ENCODE results near the gene ZFYVE21.
A peak's percentile ranks its signal among the peaks of the same experiment; 100 is the strongest.

Gene ZFYVE21

GRCh38 chr14:103724116-103724515 is 8.5 kb downstream of the ZFYVE21 start:
- no peak for FAIRE-seq
- DNase-seq (ENCODE audit: low spot score), result peak; percentile 14

- no peak for FAIRE-seq
- no peak for DNase-seq (ENCODE audit: low spot score)
These were observed 9.5 kb downstream of the ZFYVE21 start for GRCh38 chr14:103725001-103725682.

- no peak for FAIRE-seq
- no peak for DNase-seq (ENCODE audit: low spot score)
These were observed 10.3 kb downstream of the ZFYVE21 start for GRCh38 chr14:103725739-103726395.

- FAIRE-seq, result no peak
- no peak for DNase-seq (ENCODE audit: low spot score)
These were observed 10.9 kb downstream of the ZFYVE21 start for GRCh38 chr14:103726474-103726873.

GRCh38 chr14:103727313-103727980 is 11.8 kb downstream of the ZFYVE21 start:
- FAIRE-seq (no peak), DNase-seq (ENCODE audit: low spot score) (no peak)

- no peak for DNase-seq (ENCODE audit: low spot score)
These were observed 12.5 kb downstream of the ZFYVE21 start for GRCh38 chr14:103728141-103728540.

GRCh38 chr14:103728721-103729120 is 13.1 kb downstream of the ZFYVE21 start:
- DNase-seq (ENCODE audit: low spot score), result no peak
- FAIRE-seq, result no peak

More at GRCh38 chr14:103728141-103728540, 12.5 kb downstream of the ZFYVE21 start:
- no peak for FAIRE-seq

- FAIRE-seq, result no peak
These were observed 14.2 kb downstream of the ZFYVE21 start for GRCh38 chr14:103729496-103730448.

GRCh38 chr14:103730490-103731035 is 15.0 kb downstream of the ZFYVE21 start:
- FAIRE-seq (no peak), DNase-seq (ENCODE audit: low spot score) (no peak)

More at GRCh38 chr14:103729496-103730448, 14.2 kb downstream of the ZFYVE21 start:
- no peak for DNase-seq (ENCODE audit: low spot score)

- DNase-seq (ENCODE audit: low spot score) (no peak), FAIRE-seq (no peak)
These were observed 15.9 kb downstream of the ZFYVE21 start for GRCh38 chr14:103731481-103731880.

- no peak for FAIRE-seq
These were observed 16.6 kb downstream of the ZFYVE21 start for GRCh38 chr14:103731916-103732867.

GRCh38 chr14:103732868-103733620 is 17.4 kb downstream of the ZFYVE21 start:
- DNase-seq (ENCODE audit: low spot score) (no peak), FAIRE-seq (no peak)

More at GRCh38 chr14:103731916-103732867, 16.6 kb downstream of the ZFYVE21 start:
- DNase-seq (ENCODE audit: low spot score), result no peak

- DNase-seq (ENCODE audit: low spot score) (no peak), FAIRE-seq (no peak)
These were observed 18.0 kb downstream of the ZFYVE21 start for GRCh38 chr14:103733651-103734050.

- no peak for DNase-seq (ENCODE audit: low spot score)
- FAIRE-seq, result no peak
These were observed 18.7 kb downstream of the ZFYVE21 start for GRCh38 chr14:103734081-103734888.

GRCh38 chr14:103735022-103735421 is 19.4 kb downstream of the ZFYVE21 start:
- no peak for DNase-seq (ENCODE audit: low spot score)
- FAIRE-seq, result no peak

- FAIRE-seq (no peak), DNase-seq (ENCODE audit: low spot score) (no peak)
These were observed 19.8 kb downstream of the ZFYVE21 start for GRCh38 chr14:103735439-103735814.

GRCh38 chr14:103735815-103736545 is 20.4 kb downstream of the ZFYVE21 start:
- DNase-seq (ENCODE audit: low spot score), result no peak
- no peak for FAIRE-seq
